Measurements from ENCODE around the gene MBOAT2.
"Not testable (repeated sequence)": the region's sequence is repeated elsewhere in the genome, so short reads cannot be mapped to it uniquely, and the experiment has no call there.

- TF ChIP-seq POLR2A, POLR2AphosphoS5, EP300 (IDR thresholded peaks at IDR 0.05): not testable (repeated sequence)
- TF ChIP-seq, protein P1, sequence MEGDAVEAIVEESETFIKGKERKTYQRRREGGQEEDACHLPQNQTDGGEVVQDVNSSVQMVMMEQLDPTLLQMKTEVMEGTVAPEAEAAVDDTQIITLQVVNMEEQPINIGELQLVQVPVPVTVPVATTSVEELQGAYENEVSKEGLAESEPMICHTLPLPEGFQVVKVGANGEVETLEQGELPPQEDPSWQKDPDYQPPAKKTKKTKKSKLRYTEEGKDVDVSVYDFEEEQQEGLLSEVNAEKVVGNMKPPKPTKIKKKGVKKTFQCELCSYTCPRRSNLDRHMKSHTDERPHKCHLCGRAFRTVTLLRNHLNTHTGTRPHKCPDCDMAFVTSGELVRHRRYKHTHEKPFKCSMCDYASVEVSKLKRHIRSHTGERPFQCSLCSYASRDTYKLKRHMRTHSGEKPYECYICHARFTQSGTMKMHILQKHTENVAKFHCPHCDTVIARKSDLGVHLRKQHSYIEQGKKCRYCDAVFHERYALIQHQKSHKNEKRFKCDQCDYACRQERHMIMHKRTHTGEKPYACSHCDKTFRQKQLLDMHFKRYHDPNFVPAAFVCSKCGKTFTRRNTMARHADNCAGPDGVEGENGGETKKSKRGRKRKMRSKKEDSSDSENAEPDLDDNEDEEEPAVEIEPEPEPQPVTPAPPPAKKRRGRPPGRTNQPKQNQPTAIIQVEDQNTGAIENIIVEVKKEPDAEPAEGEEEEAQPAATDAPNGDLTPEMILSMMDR (IDR thresholded peaks at IDR 0.05): not testable (repeated sequence)
Measured at GRCh38 chr2:8903924-8904323, 99.6 kb downstream of the MBOAT2 start.
